Activated naive CD8-positive, alpha-beta T cell treated with anti-CD3 and anti-CD28 coated beads, Interleukin-2, amount 50 U/mL, for 16 hours (primary cell): ENCODE data around the gene IRF2BP2.

Source experiments
- DNase-seq: peaks from one replicate; pipeline ENCODE4 v3.0.0-alpha.2; 2020; ENCODE audit warnings: low read depth, low spot score

IRF2BP2 gene

GRCh38 chr1:234583755-234584419, 26.1 kb downstream of the IRF2BP2 start:
- no peak for DNase-seq

GRCh38 chr1:234582681-234583301, 27.2 kb downstream of the IRF2BP2 start:
- no peak for DNase-seq

GRCh38 chr1:234582186-234582585, 27.8 kb downstream of the IRF2BP2 start:
- no peak for DNase-seq

- no peak for DNase-seq
These were observed 28.8 kb downstream of the IRF2BP2 start for GRCh38 chr1:234581063-234581714.

- no peak for DNase-seq
These were observed 30.0 kb downstream of the IRF2BP2 start for GRCh38 chr1:234579967-234580366.

GRCh38 chr1:234578735-234579134, 31.2 kb downstream of the IRF2BP2 start:
- no peak for DNase-seq

GRCh38 chr1:234578087-234578486, 31.9 kb downstream of the IRF2BP2 start:
- DNase-seq, result no peak

- DNase-seq, result no peak
These were observed 36.2 kb downstream of the IRF2BP2 start for GRCh38 chr1:234573711-234574299.

- no peak for DNase-seq
These were observed 37.0 kb downstream of the IRF2BP2 start for GRCh38 chr1:234572966-234573365.

- DNase-seq, result no peak
These were observed 38.3 kb downstream of the IRF2BP2 start for GRCh38 chr1:234571702-234572101.

- DNase-seq, result no peak
These were observed 39.5 kb downstream of the IRF2BP2 start for GRCh38 chr1:234570329-234571120.

- DNase-seq, result no peak
These were observed 41.6 kb downstream of the IRF2BP2 start for GRCh38 chr1:234568345-234568744.

- no peak for DNase-seq
These were observed 44.8 kb downstream of the IRF2BP2 start for GRCh38 chr1:234565132-234565531.

GRCh38 chr1:234564035-234565029, 45.6 kb downstream of the IRF2BP2 start:
- DNase-seq, result no peak

- DNase-seq, result no peak
These were observed 47.6 kb downstream of the IRF2BP2 start for GRCh38 chr1:234562334-234562733.

- DNase-seq, result no peak
These were observed 48.7 kb downstream of the IRF2BP2 start for GRCh38 chr1:234561319-234561718.

- DNase-seq, result no peak
These were observed 49.9 kb downstream of the IRF2BP2 start for GRCh38 chr1:234559902-234560676.

GRCh38 chr1:234559152-234559901, 50.7 kb downstream of the IRF2BP2 start:
- no peak for DNase-seq

- no peak for DNase-seq
These were observed 51.6 kb downstream of the IRF2BP2 start for GRCh38 chr1:234558330-234558836.
